SK-N-MC (cell line): Measurements from ENCODE around the gene KDM7A.

Experiments
- DNase-seq: peaks from one replicate; pipeline ENCODE4 v3.0.0-alpha.2; 2011; ENCODE audit warnings: low read depth, low spot score
- H3K27ac ChIP-seq: fragments of 200-600 bp; sonication (generic); 2 replicates; pipeline ENCODE4 v1.5.1; 2016; ENCODE audit warnings: mixed run types
- H3K36me3 ChIP-seq: fragments of 200-600 bp; sonication (generic); 2 replicates; pipeline ENCODE4 v1.6.1; 2017; ENCODE audit warnings: antibody characterized with exemption, low read length, mixed read lengths; ENCODE audit not compliant: insufficient read depth
- H3K4me3 ChIP-seq: fragments of 200-600 bp; sonication (generic); 2 replicates; pipeline ENCODE4 v1.5.1; 2016
- H3K9ac ChIP-seq: fragments of 200-600 bp; sonication (generic); 2 replicates; pipeline ENCODE4 v1.8.0; 2017; ENCODE audit warnings: mixed run types, mixed read lengths; ENCODE audit not compliant: insufficient read length
- H3K9me3 ChIP-seq: fragments of 200-600 bp; sonication (generic); 2 replicates; pipeline ENCODE4 v1.6.1; 2017; ENCODE audit warnings: low read depth, mild to moderate bottlenecking, antibody characterized with exemption, low read length, moderate library complexity, mixed read lengths
- EZH2 ChIP-seq: fragments of 200-600 bp; sonication (generic); IDR thresholded peaks from one replicate; pipeline ENCODE4 v1.6.1; 2017; ENCODE audit warnings: antibody characterized with exemption
- FOXP2 ChIP-seq: optimal IDR thresholded peaks from 2 replicates; pipeline ENCODE3; 2011; ENCODE audit warnings: mild to moderate bottlenecking, moderate library complexity; ENCODE audit not compliant: insufficient read depth; ENCODE audit errors: extremely low read length, control extremely low read depth
- POLR2AphosphoS5 ChIP-seq: IDR thresholded peaks from 2 replicates; pipeline ENCODE4 v1.6.1; 2012; ENCODE audit warnings: mild to moderate bottlenecking, low read depth, low read length, borderline replicate concordance

The KDM7A gene

DNA sequence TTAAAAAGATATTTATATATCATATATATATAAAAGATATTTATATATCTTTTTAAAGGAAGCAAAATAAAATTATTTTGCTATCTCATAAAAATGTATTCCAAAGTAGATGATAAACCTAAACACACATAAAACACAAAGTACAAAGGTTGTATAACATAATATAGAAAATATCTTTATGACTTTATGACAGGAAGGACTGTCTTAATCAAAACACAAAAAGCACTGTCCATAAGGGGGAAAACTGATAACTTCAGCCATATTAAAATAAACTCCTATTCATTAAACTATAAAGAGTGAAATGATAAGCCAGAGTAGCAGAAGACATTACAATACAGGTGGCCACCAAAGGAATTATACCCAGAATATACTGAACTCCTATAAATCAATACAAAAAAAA is 34.8 kb downstream of the KDM7A start:
- no peak overlapping the region for H3K4me3 ChIP-seq
- no peak for DNase-seq
- no peak for TF ChIP-seq FOXP2
- TF ChIP-seq POLR2AphosphoS5 = no peak
- TF ChIP-seq EZH2 = no peak
- H3K36me3 ChIP-seq = no peaks in the 10 kb centered on the region
- no peaks in the 10 kb centered on the region for H3K9me3 ChIP-seq
- H3K9ac ChIP-seq = no peak overlapping the region
- no peak overlapping the region for H3K27ac ChIP-seq

DNA sequence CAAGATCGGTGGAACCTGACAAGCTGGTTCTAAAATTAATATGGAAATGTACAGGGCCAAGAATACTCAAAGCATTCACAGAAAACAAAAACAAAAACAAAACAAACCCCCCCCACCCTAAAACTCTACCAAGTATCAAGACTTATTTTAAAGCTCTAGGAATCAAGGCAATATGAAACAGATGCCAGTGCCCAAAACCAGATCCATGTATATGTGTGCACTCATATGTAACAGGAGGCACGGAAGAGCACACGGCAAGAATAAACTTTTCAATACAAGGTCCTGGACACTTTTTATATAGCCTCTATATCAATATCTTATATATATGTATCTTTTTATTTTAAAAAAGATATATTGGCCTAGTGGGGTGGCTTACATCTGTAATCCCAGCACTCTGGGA is 35.5 kb downstream of the KDM7A start:
- no peak overlapping the region for H3K4me3 ChIP-seq
- no peaks in the 10 kb centered on the region for H3K9me3 ChIP-seq
- DNase-seq = no peak
- H3K9ac ChIP-seq = no peak overlapping the region
- H3K27ac ChIP-seq = no peak overlapping the region
- no peaks in the 10 kb centered on the region for H3K36me3 ChIP-seq
- TF ChIP-seq POLR2AphosphoS5 (no peak), EZH2 (no peak), FOXP2 (no peak)

DNA sequence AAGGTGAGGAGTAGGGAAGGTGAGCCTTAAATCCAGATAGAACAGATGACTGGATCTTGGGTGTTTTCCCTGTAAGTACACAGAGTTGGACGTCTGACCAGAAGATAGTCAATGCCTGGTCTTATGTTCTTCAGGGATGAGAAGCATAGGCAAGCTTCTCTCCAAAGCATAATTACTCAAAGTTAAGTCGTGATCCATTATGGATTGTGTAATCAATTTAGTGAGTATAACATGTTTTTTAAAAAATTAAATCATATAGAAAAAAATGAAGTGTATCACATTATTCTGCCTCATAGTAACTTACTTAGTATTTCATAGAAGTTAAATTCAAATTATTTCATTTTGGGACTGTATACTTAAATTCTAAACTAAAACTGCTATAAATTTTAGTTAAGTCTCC is 39.7 kb downstream of the KDM7A start:
- H3K27ac ChIP-seq = no peak overlapping the region
- TF ChIP-seq FOXP2 = no peak
- no peak for TF ChIP-seq EZH2
- no peak for TF ChIP-seq POLR2AphosphoS5
- no peak for DNase-seq
- H3K4me3 ChIP-seq = no peak overlapping the region
- H3K36me3 ChIP-seq = no peaks in the 10 kb centered on the region; the same call in 1 of the 2 replicates
- no peak overlapping the region for H3K9ac ChIP-seq
- no peaks in the 10 kb centered on the region for H3K9me3 ChIP-seq

DNA sequence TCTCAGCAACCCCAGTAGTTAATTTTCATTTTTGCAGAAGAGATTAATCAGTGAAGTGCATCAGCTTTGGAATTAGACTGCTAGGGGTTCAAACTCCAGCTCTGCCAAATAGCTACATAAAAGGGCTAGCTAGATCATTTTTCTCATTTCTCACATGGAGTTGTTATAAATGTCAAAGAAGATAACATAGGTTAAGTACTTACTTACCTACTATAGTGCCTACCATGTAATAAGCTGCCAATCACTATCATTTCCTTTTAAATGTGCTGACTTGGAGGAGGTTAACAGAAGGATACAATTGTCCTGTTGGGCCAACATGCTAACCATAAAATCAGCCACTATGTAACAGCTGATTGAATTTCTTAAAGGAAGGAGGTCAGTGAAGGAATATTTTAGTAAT is 40.7 kb downstream of the KDM7A start:
- no peak for TF ChIP-seq FOXP2
- no peak for TF ChIP-seq POLR2AphosphoS5
- no peak for TF ChIP-seq EZH2
- Histone ChIP-seq H3K9me3 (no peaks in the 10 kb centered on the region), H3K27ac (no peak overlapping the region), H3K9ac (no peak overlapping the region), H3K36me3 (no peaks in the 10 kb centered on the region; the same call in 1 of the 2 replicates), H3K4me3 (no peak overlapping the region)
- DNase-seq = no peak

DNA sequence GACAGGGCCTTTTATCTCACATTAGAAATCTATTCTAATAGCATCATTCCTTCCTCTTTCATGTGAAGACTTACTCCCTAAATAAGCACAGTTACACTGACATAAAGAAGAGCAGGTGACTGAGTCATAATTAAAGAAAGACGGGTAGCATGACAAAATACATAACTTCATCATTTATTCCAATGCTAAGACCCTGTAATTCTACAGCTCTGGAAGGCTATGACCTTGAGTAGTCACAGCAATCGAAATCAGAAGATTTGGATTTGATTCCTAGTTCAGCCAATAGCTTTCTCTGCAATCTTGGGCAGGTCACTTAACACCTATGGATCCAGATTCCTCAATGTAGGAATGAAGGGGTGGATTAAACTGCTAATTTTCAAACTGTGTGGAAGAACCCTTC is 42.7 kb downstream of the KDM7A start:
- no peak overlapping the region for H3K27ac ChIP-seq
- no peaks in the 10 kb centered on the region for H3K9me3 ChIP-seq
- H3K4me3 ChIP-seq = no peak overlapping the region
- TF ChIP-seq POLR2AphosphoS5 (no peak), EZH2 (no peak), FOXP2 (no peak)
- no peak overlapping the region for H3K9ac ChIP-seq
- peaks cover 5% of the 10 kb centered on the region for H3K36me3 ChIP-seq
- DNase-seq = no peak

DNA sequence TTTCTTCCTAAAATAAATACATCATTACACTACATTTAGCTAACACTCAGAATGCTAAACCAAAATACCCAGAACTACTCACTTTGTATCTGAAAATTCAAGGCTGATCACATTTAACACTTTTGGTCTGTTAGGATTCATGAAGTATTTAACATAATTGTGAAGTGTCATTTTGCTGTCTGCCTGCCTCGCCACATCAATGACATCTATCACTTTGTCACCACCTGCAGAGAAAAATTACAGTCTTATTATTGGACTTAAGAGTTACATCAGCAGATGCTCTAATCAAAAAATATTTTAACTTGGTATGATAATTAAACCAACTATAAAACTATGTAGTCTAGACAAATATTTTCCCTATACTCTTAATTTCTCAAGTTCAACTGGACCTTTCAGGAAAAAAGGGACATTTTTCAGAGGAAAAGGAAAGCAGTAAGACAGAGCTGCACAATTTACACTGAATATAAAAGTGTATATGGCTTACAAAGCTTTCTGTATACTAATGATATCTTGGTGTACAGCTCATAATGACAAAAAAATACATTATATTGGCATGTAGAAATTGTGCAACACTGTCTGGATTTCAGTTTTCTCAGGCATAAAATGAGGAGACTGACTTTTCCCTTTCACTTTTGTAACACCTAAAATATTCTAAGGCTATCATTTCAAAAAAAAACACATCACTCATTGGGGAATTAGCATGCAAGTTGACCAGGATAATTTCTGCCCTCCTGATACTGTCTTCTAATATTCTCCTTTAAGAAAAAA is 49.2 kb downstream of the KDM7A start:
- no peak for DNase-seq
- H3K36me3 ChIP-seq = peaks cover 13% of the 10 kb centered on the region
- no peaks in the 10 kb centered on the region for H3K9me3 ChIP-seq
- no peak overlapping the region for H3K4me3 ChIP-seq
- no peak overlapping the region for H3K27ac ChIP-seq
- TF ChIP-seq POLR2AphosphoS5 (no peak), FOXP2 (no peak), EZH2 (no peak)
- H3K9ac ChIP-seq = no peak overlapping the region

DNA sequence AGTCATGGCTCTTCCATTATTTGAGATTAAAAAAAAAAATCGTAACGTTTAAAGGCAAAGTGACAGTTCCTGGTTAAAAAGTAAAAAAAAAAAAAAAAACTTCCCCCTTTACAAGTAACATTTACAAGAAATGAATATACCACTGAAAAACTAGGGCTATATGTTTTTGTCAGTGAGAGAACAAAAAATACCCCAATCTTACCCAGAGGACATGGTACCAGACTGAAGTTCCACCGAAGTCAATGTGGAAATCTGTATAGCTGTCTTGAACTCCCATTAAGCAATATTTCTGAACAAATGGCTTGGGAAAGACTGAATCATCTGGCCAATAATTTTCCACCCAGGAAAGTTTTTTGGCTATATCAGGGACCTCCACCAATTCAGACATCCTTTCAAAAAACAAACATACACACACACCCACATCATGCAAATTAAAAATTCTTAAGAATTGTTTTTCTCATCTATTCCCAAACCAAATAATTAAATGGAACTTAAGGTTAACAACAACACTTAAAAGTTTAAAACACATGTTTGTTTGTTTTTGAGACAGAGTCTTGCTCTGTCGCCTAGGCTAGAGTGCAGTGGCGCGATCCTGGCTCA is 50.2 kb downstream of the KDM7A start:
- Histone ChIP-seq H3K9me3 (no peaks in the 10 kb centered on the region), H3K36me3 (peaks cover 13% of the 10 kb centered on the region), H3K4me3 (no peak overlapping the region), H3K9ac (no peak overlapping the region), H3K27ac (no peak overlapping the region)
- no peak for TF ChIP-seq POLR2AphosphoS5
- TF ChIP-seq FOXP2 = no peak
- TF ChIP-seq EZH2 = no peak
- DNase-seq = no peak

DNA sequence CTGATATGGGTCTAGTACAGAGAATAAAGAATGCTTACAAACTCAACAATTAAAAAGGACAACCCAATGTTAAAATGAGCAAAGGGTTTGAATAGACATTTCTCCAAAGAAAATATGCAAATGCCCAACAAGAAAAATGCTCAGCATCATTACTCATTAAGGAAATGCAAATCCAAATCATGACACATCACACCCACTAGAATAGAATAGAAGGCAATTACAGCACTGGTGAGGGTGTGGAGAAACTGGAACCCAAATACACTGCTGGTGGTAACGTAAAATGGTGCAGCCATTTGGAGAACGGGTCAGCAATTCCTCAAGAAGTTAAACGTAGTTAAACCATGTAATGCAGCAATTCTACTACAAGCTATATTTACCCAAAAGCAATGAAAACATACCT is 53.8 kb downstream of the KDM7A start:
- Histone ChIP-seq H3K27ac (no peak overlapping the region), H3K9ac (no peak overlapping the region), H3K36me3 (0 out of 2 replicates have a peak, but pooled peaks cover 3% of the 10 kb centered on the region), H3K9me3 (no peaks in the 10 kb centered on the region), H3K4me3 (no peak overlapping the region)
- TF ChIP-seq POLR2AphosphoS5 (no peak), FOXP2 (no peak), EZH2 (no peak)
- DNase-seq = no peak
